GM19467 (cell line): ENCODE measurements around the gene MYO3B.
A peak's percentile ranks its signal among the peaks of the same experiment; 100 is the strongest.
"Not testable (repeated sequence)": the region's sequence is repeated elsewhere in the genome, so short reads cannot be mapped to it uniquely, and the experiment has no call there.

Experiments used
- ATAC-seq: cut with Tn5 transposase; IDR thresholded peaks from one replicate; pipeline ENCODE4 v1.9.1; 2021; ENCODE audit warnings: mild to moderate bottlenecking, moderate library complexity; ENCODE audit not compliant: unreplicated experiment

Gene MYO3B

DNA sequence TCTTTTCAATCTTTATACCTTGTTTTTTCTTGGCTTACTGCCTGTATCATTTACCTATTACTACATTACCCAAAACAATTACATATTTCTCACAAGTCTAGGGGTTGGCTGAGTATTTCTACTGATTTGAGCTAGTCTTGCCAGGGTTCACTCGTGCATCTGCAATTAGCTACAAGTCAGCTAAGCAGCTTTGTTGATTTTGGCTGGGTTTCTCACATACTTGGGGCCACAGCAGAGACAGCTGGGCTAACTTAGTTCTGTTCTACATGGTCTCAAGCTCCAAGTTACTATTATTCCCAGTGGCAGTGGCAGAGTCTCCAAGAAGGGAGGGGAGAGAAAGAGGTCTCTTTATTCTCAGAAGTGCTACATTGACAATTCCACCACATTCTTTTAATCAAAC lies 482.5 kb downstream of the MYO3B start:
- no peak for ATAC-seq

DNA sequence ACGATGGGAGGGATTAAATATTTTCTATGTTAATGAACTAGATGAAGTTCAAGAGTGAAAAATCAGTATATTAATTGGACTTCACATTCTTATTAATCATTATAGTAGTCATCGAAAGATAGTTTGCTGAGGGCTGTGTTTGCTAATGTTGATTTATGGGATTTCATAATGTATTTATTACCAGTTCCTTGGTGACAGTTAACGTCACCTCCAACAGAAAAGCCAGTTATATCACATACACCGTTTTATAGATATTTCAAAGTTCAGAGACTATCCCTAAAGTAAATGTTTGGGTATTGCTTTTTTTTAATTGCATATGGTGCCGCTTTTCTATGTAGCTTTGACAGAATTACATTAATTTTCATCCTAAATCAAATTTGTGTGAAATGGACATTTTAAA lies 487.8 kb downstream of the MYO3B start:
- no peak for ATAC-seq

DNA sequence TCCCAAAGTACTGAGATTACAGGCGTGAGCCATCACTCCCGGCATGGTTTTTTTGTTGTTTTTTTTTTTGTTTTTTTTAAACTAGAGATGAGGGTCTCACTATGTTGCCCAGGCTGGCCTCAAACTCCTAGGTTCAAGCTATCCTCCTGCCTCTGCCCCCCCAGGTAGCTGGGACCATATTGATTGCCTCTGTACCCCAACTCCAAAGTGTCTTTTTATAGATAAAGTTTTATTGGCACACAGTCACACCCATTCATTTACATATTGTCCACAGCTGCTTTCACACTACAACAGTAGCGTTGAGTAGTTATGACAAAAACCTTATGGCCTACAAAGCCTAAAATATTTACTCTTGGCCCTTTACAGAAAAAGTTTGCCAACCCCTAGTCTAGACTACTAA lies 492.0 kb downstream of the MYO3B start:
- ATAC-seq = no peak

DNA sequence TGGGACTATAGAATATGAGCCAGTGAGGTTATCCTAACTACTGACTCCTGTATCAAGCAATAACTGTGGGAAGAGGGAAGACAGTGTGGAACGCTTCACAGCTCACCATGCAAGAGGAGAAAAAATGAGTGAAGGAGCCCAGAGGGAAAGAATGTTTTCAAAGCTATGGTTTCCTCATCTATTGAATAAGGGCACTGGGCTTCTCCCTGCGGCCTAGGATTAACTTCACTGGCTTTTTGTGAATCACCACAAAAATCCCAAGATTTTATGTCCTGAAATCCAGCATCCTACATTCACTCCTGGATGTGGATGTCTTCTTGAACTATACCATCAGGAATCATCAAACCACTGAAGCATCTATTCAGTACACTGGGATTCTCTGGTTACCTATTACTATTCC lies 492.7 kb downstream of the MYO3B start:
- ATAC-seq = no peak

DNA sequence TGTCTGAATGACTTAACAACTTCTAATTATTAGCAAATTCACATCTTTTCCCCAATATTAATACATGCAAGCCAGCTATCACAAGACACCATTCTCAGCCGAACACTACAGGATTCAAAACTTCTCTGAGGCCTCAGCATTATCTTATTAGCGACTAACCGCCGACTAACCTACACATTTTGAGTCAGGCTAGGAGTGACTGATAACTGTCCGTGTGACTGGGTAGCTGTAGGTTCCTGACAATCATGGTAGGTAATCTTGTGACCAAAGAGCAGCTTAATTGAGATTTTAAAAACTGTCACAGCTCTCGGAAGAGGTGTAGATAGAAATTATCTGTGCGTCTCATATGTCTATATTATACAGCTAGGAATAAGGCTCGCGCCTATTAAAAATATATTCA lies 493.1 kb downstream of the MYO3B start:
- ATAC-seq = no peak

DNA sequence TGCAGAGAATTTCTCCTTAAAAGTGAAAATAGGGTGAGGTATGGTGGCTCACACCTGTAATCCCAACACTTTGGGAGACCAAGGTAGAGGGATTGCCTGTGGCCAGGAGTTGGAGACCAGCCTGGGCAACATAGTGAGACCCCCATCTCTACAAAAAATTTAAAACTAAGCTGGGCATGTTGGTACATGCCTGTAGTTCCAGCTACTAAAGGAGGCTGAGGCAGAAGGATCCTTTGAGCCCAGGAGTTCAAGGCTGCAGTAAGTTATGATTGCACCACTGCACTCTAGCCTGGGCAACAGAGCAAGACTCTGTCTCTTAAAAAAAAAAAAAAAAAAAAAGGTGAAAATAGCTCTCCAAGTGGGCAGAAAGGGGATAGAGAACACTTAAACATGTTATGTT lies 496.3 kb downstream of the MYO3B start:
- ATAC-seq = not testable (repeated sequence)

DNA sequence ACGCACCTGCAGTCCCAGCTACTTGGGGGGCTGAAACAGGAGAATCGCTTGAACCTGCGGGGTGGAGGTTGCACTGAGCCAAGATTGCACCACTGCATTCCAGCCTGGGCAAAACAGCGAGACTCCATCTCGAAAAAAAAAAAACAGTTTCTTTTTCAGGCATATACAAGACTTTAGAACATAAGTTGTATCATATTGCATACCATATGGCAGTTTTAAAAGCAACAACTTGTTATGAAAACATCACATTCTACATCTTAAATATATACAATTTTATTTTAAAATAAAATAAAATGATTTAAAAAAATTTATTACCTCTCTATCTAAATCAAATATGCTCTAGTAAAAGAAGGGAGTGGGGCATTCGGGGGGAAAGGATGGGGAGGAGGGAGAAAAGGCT lies 497.8 kb downstream of the MYO3B start:
- ATAC-seq = no peak

DNA sequence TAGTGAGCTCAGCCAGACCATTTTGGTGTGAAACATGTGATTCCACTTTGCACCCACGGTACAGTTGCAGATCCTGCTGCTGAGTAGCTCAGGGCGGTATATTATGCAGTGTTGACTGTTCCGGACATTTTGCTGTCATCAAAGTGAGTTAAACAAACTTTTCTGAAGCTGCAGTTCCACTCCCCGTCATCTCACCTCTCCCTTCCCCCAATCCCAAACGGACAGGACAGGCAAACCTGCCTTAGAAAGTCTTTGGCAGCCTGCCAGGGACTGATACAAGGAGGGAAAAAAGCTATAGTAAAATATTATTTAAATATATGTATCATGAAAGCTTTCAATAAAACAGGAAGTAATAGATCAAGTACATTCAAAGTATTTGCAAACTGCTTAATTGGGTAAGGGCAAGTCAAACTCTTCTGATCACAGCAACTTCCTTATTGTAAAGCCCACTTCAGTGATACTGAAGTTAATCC lies 501.7 kb downstream of the MYO3B start:
- ATAC-seq = peak; percentile 51

DNA sequence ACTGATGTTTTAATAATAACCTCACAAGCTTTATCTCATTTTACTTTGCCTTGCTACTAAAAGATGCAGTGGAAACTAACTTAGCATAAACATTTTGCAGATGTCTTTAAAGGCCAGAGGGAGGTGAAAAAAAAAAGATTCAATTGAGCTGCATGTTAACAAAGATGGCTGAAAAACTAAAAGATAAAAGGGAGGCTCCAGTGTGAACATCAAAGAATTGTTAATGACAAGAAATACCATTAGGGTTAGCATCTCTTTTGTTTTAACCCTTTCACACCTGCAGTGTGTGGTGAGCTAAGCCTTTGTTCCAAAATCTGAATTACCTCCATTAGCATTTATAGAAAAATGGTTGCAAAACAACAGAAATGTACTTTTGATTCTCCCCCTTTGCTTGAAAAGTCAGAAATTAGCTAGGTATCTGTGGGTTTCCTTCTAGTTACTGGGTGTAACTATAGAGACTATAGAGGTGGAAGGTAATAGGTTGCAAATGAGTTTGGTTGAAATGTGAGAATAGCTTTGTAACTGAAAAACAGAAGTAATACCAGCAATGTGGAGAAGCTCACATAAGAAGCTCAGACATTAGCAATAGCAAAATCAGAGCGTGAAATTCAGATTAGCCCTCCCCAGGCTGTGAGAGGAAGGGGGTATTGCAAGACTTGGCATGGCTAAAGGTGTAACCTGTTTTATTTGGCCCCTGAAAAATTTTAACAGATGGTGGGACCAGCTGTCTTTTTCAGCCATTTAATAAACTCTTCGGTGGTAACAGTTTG lies 502.4 kb downstream of the MYO3B start:
- peak; percentile 86 for ATAC-seq

DNA sequence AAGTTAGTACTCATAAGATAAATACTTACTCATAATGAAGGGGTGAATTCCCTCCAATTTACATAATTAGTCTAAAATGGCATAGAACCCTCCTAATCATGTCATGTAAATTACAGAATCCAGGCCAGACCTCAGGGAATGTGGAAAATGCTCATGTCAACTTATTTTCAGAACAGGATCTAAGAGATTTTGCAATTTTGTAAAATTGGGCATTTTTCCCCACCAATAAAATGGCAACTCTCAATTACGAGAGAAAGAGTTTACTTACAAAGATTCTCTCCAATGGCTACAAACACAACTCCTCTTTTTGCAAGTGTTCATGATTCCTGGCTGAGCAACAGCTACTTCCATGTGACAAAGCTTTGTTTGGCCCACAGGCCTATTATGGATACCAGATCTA lies 503.4 kb downstream of the MYO3B start:
- no peak for ATAC-seq

DNA sequence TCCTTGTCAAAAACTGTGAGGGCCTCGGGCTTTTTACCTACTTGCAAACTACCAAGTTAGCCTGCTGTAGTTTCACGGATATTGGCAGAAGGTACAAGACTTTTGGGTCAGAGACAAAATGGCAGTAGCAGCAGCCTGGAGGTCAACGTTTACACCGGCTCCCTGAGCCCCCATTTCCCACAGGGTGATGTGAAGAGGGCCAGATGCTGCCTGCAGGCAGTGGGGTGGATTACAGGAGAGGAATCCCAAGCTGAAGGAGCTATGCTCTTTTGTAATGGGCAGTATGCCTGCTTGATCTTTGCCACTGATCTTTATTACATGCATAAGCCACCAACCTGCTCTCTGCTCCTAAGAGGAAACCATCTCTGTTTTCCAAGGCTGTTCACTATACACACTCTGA lies 507.6 kb downstream of the MYO3B start:
- no peak for ATAC-seq

DNA sequence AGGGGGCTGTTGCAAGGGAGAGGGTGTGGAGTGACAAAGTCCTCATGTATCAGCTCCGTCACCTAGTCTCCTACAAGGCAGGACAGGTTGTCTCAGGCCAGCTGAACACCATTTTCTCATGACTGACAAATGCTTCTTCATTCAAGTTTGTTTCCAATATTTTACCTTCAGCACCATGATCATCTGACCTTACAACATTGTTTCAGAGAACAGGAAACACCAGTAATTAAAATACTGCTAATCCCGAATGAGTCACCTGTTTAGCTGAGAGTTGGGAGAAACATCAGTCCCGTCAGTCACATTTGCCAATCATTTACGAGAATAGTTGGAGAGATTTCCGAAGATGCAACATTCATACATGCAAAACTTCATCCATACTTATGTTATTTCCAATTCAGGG lies 511.5 kb downstream of the MYO3B start:
- ATAC-seq = no peak

DNA sequence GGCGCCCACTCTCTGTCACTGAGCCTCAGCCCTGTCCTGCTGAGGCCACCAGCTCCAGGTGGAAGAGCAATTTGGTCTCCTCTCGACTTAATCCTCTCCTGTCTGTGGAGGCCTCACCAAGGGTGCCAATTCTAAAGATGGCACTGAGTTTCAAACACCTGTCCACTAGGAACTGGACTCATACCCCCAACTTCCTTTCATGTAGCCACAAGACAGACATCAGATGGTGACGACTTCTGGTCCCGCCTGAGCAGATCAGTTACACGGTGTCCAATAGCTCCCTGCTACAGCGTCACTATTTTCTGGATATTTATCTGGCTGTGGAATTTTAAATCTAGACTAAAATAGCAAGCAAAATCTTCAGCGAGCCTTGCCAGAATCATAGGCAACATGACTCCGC lies 512.7 kb downstream of the MYO3B start:
- ATAC-seq = no peak

DNA sequence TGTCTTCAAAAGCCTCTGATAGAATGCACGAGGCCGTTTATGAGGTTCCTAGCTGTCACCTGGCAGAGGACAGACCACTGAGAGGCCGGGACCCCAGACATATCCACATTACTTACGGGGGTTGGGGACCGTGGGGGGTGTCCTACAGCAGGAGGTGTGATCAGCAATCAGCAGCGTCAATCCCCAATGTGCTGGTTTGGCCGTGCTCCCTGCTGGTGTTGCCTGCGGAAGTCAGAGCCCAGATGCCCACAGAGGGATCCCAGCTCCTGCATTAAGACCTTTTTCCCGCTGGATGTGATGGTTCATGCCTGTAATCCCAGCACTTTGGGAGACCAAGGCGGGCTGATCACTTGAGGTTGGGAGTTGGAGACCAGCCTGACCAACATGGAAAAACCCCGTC lies 516.4 kb downstream of the MYO3B start:
- ATAC-seq = no peak

DNA sequence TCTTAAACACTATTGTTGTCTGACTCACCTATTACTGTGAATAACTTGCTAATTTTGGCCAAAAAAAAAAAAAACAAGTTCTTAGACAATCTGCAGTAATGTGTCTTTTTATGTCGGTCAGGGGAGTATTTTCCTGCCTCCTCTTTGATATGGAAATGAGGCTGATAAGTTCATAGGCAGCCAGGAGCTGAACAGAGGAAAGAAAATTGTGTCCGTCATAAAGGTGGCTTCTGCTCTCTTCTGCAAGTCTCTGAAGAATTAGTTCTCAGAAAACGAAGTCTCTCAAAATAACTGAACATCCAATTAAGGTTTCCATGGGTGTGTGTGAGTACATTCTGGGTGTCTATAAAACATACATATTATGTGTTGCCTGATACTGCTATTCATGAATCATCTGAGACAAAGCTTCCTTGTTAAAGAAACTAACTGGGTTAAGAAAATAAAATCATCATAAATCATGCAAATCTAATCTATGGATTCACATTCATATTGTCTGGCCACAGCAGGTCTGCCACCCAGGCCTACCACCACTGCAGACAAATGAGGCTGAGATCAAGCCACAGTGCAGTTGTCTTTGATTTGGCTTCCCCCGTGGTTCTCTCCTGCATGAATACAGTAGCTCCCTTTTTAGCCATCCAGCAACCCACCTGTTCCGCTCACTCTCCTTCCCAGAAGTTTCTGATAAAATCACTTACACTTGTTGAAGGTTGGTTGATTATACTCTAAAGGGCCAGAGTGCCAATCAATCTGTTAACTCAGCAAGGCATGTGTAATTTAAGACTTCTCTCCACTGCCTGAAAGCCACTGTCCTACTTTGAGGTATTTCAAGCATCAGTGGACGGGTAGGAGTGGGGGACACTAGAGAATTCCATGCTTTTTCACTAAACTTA lies 517.8 kb downstream of the MYO3B start:
- no peak for ATAC-seq

DNA sequence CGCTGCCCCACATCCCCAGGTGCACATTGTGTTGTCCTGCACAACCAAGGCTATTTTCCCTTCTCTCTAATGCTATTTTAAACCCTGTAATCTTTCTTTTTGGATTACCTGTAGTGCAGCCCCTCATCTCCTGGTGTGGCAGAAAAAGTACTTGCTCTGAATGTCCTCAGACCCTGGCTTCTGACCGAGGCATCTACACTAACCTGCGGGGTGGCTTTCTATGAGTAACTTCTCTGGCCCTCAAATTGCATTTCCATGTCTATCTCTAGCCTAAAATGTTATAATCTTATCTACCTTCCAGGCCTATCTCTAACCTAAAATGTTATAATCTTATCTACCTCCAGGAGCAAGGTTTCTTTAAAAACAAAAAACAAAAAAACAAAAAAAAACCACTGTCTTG lies 519.0 kb downstream of the MYO3B start:
- ATAC-seq = no peak

DNA sequence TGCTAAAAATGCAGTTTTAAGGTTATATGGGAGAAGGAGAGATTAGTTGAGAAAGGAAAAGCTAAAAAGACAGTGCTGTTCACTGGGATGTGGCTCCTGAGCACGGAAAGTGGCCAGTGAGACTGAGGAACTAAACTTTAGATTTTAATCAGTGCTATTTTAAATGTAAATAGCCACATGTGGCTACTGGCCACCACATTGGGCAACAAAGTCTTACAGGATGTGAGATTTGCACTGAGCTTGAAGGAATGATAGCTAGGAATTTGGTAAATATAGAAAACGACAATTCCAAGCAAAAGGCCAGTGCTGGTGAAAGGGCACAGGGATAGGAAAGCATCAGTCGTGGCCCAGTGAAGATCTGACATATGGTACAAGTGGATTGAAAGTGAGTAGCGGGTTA lies 523.1 kb downstream of the MYO3B start:
- no peak for ATAC-seq

DNA sequence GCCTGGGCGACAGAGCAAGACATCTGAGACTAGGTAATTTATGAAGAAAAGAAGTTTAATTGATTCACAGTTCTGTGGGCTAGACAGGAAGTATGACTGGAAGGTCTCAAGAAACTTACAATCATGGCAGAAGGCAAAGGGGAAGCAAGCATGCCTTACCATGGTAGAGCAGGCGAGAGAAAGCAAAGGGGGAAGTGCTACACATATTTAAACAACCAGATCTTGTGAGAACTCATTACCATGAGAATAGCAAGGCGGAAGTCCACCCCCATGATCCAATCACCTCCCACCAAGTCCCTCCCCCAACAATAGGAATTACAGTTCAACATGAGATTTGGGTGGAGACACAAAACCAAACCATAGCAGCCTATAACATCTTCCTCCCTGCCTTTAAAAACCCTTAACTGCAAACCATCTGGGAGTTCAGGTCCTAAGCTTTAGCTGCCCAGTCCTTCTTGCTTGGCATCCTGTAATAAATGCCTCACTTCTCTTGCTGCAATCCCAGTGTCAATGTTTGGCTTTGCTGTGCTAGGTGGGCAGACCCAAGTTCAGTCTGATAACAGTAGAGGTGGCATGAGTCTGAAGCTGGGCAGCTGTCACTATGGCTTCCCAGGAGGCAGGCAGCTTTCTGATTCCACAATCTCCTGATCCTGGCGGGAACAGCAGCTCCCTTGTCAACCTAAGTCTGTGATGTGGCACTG lies 526.0 kb downstream of the MYO3B start:
- ATAC-seq = no peak
